HepG2 (cell line): ENCODE data around the gene ATP5F1E. TPM values are rescaled to one million over a fixed set of nuclear protein-coding genes. Genes with fewer than 3 reads are reported as not detected.
A peak's percentile ranks its signal among the peaks of the same experiment; 100 is the strongest.

Experiments
- FOXA3 ChIP-seq: IDR thresholded peaks from 2 replicates; pipeline ENCODE4 v1.6.1; 2016; ENCODE audit warnings: missing genetic modification reagents, missing compliant biosample characterization
- HDAC1 ChIP-seq: sonication (generic); formaldehyde crosslinking; IDR thresholded peaks from 2 replicates; pipeline ENCODE4 v1.5.1; 2020; ENCODE audit warnings: mild to moderate bottlenecking, missing genetic modification reagents
- HNF1A ChIP-seq, 2 experiments: sonication (generic) in 1 of 2; formaldehyde crosslinking in 1 of 2; IDR thresholded peaks; 2 replicates each; pipeline versions ENCODE4 v1.4.0 to v1.6.1; 2016 to 2020; ENCODE audit warnings: borderline replicate concordance in 1 of 2, low read depth in 1 of 2, mild to moderate bottlenecking in 1 of 2, missing genetic modification reagents in 1 of 2
- KDM5B ChIP-seq: sonication (generic); formaldehyde crosslinking; IDR thresholded peaks from 2 replicates; pipeline ENCODE4 v1.4.0; 2020; ENCODE audit warnings: missing genetic modification reagents, mild to moderate bottlenecking, borderline replicate concordance
- KLF15 ChIP-seq: sonication (generic); formaldehyde crosslinking; IDR thresholded peaks from 2 replicates; pipeline ENCODE4 v1.8.1; 2023; ENCODE audit warnings: borderline replicate concordance, mild to moderate bottlenecking, inconsistent platforms, missing genetic modification reagents, mixed read lengths
- MAFG ChIP-seq: sonication (generic); formaldehyde crosslinking; IDR thresholded peaks from 2 replicates; pipeline ENCODE4 v1.5.1; 2020; ENCODE audit warnings: mild to moderate bottlenecking, missing genetic modification reagents
- MEF2D ChIP-seq: sonication (generic); formaldehyde crosslinking; IDR thresholded peaks from 2 replicates; pipeline ENCODE4 v1.5.1; 2020; ENCODE audit warnings: mild to moderate bottlenecking, missing genetic modification reagents
- NFAT5 ChIP-seq: sonication (generic); formaldehyde crosslinking; IDR thresholded peaks from 2 replicates; pipeline ENCODE4 v1.4.0; 2020; ENCODE audit warnings: missing genetic modification reagents
- ZBTB33 ChIP-seq: sonication (generic); formaldehyde crosslinking; IDR thresholded peaks from 2 replicates; pipeline ENCODE4 v1.4.0; 2020; ENCODE audit warnings: missing genetic modification reagents
- ZMYM3 ChIP-seq: sonication (generic); formaldehyde crosslinking; IDR thresholded peaks from 2 replicates; pipeline ENCODE4 v1.5.1; 2020; ENCODE audit warnings: mild to moderate bottlenecking, missing genetic modification reagents
- ZNF136 ChIP-seq: sonication (generic); formaldehyde crosslinking; IDR thresholded peaks from 2 replicates; pipeline ENCODE4 v1.8.1; 2022; ENCODE audit warnings: low read depth, mild to moderate bottlenecking, moderate library complexity, missing genetic modification reagents
- ZNF225 ChIP-seq: sonication (generic); formaldehyde crosslinking; IDR thresholded peaks from 2 replicates; pipeline ENCODE4 v1.4.0; 2020; ENCODE audit warnings: mild to moderate bottlenecking, missing genetic modification reagents
- ZNF263 ChIP-seq: sonication (generic); formaldehyde crosslinking; IDR thresholded peaks from 2 replicates; pipeline ENCODE4 v1.4.0; 2020; ENCODE audit warnings: missing genetic modification reagents
- ZNF280B ChIP-seq: sonication (generic); formaldehyde crosslinking; IDR thresholded peaks from 2 replicates; pipeline ENCODE4 v1.5.0; 2020; ENCODE audit warnings: missing genetic modification reagents, mild to moderate bottlenecking, borderline replicate concordance
- ZNF781 ChIP-seq: sonication (generic); formaldehyde crosslinking; IDR thresholded peaks from 2 replicates; pipeline ENCODE4 v1.5.1; 2020; ENCODE audit warnings: borderline replicate concordance, mild to moderate bottlenecking, missing genetic modification reagents; ENCODE audit errors: not compliant biosample characterization
- polyA plus RNA-seq, 8 experiments: library from polyadenylated mRNA; depleted of rRNA in 3 of 8; stranded (reverse) in 7 of 8; unstranded in 1 of 8; fragments of >200 nt; fragmentation: Illumina TruSeq in 4 of 8; extraction: Trizol in 4 of 8; gene quantifications; 2 replicates each; pipeline versions ENCODE4 v1.2.1 to v1.2.3, GENCODE V29; 2011 to 2016; ENCODE audit warnings: low read depth in 4 of 8, missing spikeins in 1 of 8, mixed read lengths in 1 of 8; ENCODE audit not compliant: insufficient read depth in 1 of 8
- total RNA-seq, 5 experiments: library from RNA; depleted of rRNA; stranded (reverse); fragments of >200 nt; fragmentation: Illumina TruSeq; extraction: Trizol; gene quantifications; 2 replicates each; pipeline ENCODE4 v1.2.3, GENCODE V29; 2016; ENCODE audit warnings: low read depth in 1 of 5

Gene ATP5F1E
- total and polyA plus RNA-seq, 2 of the 13 experiments (the other 11 are each of a cell fraction or from before 2014, with no cell fraction given): 121 to 134 TPM

GRCh38 chr20:59002874-59003399 lies 29.2 kb downstream of the ATP5F1E start (continued):
- TF ChIP-seq HNF1A (IDR thresholded peaks at IDR 0.05; ENCODE audit: low read depth): no peak
- no peak for TF ChIP-seq HNF1A (CRISPR knock-in tag; IDR thresholded peaks at IDR 0.05; ENCODE audit: borderline replicate concordance)
- peak; percentile 9; the same call in 1 of the 2 replicates for TF ChIP-seq ZNF263 (CRISPR knock-in tag)
- TF ChIP-seq HDAC1: peak; percentile 39; the same call in 1 of the 2 replicates
- TF ChIP-seq ZNF781 (CRISPR knock-in tag): no peak
- TF ChIP-seq KDM5B: peak; percentile 56; the same call in 1 of the 2 replicates
- TF ChIP-seq ZMYM3 (CRISPR knock-in tag): 0 out of 2 replicates have a peak, but pooled peaks have one; percentile 25
- no peak for TF ChIP-seq FOXA3 (CRISPR knock-in tag)
- no peak for TF ChIP-seq MAFG (CRISPR knock-in tag)
- peak; percentile 85 for TF ChIP-seq ZNF280B (CRISPR knock-in tag)
- no peak for TF ChIP-seq KLF15 (CRISPR knock-in tag)
- peak; percentile 24; the same call in 1 of the 2 replicates for TF ChIP-seq ZNF225 (CRISPR knock-in tag)
- no peak for TF ChIP-seq ZNF136 (CRISPR knock-in tag)
- 0 out of 2 replicates have a peak, but pooled peaks have one; percentile 8 for TF ChIP-seq ZBTB33 (CRISPR knock-in tag)
- 0 out of 2 replicates have a peak, but pooled peaks have one; percentile 52 for TF ChIP-seq MEF2D (CRISPR knock-in tag)
- 0 out of 2 replicates have a peak, but pooled peaks have one; percentile 59 for TF ChIP-seq NFAT5 (CRISPR knock-in tag)
